HT1080 (cell line): ENCODE measurements around the gene ARMC2. TPM values are rescaled to one million over a fixed set of nuclear protein-coding genes. Genes with fewer than 3 reads are reported as not detected.

ENCODE experiments used
- DNase-seq: peaks from one replicate; pipeline ENCODE4 v3.0.0-alpha.2; 2015; ENCODE audit warnings: low read depth
- small RNA-seq: library from RNA; depleted of rRNA; stranded (forward); fragments of <200 nt; gene quantifications from one replicate; pipeline ENCODE3, GENCODE V24; 2014
- total RNA-seq: library from RNA; depleted of rRNA; stranded (reverse); fragments of >200 nt; shearing (Covaris generic); gene quantifications from 2 replicates; pipeline ENCODE4 v1.2.3, GENCODE V29; 2014; rRNA removed

The ARMC2 gene
- total RNA-seq, 1 experiment from 2014 or later = 1.3 TPM

DNA sequence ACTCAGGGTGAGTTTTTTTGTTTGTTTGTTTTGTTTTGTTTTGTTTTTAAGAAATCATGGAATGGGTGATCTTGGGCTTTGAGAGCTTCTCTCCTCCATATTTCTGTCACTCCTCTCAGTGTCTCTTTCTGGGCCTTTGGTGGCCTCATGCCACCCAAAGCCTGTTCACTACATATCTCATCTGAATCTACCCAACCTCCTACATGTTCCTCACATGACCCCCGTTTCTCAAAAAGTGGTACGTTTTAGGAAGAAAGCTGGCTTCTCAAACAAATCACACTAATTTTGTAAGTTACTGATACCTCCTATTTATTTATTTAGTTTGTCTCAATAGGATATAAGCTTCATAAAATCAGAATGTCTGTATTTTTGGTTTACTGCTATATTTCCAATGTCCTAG is 166.4 kb downstream of the ARMC2 start:
- DNase-seq = no peak

- DNase-seq = no peak
Measured at GRCh38 chr6:109015176-109015575, 167.0 kb downstream of the ARMC2 start.

GRCh38 chr6:109019911-109020310 is 171.7 kb downstream of the ARMC2 start:
- DNase-seq = no peak

- DNase-seq = no peak
Measured at GRCh38 chr6:109021870-109022269, 173.6 kb downstream of the ARMC2 start.

- no peak for DNase-seq
Measured at GRCh38 chr6:109023356-109023925, 175.2 kb downstream of the ARMC2 start.

Small RNAs within 50 kb of the gene (small RNA-seq; reads per million reads assigned to genes)
- gene AL445189.2 = not detected
- gene Z95118.1 = not detected

Other genes starting within 250 kb of the ARMC2 start
- 24.1 and 26.1 TPM in 2 replicates for gene SESN1, start 246.4 kb downstream of the ARMC2 start, total RNA-seq
- gene CEP57L1, start 247.1 kb downstream of the ARMC2 start, total RNA-seq = 17.1 and 25.5 TPM in 2 replicates